Esophagus squamous epithelium (tissue), 4 donors: ENCODE measurements around the gene BIN1.

Experiments
- POLR2A ChIP-seq, 4 donors: fragments of 450-650 bp; IDR thresholded peaks; one replicate each; pipeline ENCODE4 v1.6.1; 2017; ENCODE audit warnings: antibody characterized with exemption in 4 of 4, mild to moderate bottlenecking in 4 of 4, moderate library complexity in 3 of 4
- TF ChIP-seq, protein P1 (sequence below), 6 experiments: fragments of 450-650 bp in 4 of 6; fragments of 200-600 bp in 2 of 6; sonication (generic) in 2 of 6; IDR thresholded peaks; one replicate each; pipeline ENCODE4 v1.5.1; 2016 to 2019; ENCODE audit warnings: antibody characterized with exemption in 6 of 6, mild to moderate bottlenecking in 4 of 6, moderate library complexity in 4 of 6

DNA sequence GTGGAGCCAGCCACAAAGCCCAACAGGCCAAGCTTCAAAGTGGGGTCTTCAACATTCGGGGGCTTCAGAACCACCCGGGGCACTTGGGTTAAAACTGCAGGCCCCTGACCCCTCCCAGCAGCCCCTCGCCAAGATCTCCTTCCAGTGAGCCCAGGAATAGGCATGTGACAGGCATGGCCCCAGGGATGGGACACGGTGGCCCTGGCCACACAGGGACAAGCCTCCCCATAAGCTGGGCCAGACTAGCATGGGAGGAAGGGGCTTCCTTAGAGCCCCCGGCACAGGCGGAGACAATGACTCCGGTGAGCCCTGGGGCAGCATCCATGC lies 52.4 kb downstream of the BIN1 start:
- TF ChIP-seq, protein P1, sequence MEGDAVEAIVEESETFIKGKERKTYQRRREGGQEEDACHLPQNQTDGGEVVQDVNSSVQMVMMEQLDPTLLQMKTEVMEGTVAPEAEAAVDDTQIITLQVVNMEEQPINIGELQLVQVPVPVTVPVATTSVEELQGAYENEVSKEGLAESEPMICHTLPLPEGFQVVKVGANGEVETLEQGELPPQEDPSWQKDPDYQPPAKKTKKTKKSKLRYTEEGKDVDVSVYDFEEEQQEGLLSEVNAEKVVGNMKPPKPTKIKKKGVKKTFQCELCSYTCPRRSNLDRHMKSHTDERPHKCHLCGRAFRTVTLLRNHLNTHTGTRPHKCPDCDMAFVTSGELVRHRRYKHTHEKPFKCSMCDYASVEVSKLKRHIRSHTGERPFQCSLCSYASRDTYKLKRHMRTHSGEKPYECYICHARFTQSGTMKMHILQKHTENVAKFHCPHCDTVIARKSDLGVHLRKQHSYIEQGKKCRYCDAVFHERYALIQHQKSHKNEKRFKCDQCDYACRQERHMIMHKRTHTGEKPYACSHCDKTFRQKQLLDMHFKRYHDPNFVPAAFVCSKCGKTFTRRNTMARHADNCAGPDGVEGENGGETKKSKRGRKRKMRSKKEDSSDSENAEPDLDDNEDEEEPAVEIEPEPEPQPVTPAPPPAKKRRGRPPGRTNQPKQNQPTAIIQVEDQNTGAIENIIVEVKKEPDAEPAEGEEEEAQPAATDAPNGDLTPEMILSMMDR (IDR thresholded peaks at IDR 0.05): no peak
- no peak for TF ChIP-seq POLR2A (IDR thresholded peaks at IDR 0.05)
